HG02981 (cell line): ENCODE measurements around the gene MIEN1.
"Not testable (repeated sequence)": the region's sequence is repeated elsewhere in the genome, so short reads cannot be mapped to it uniquely, and the experiment has no call there.

Experiments used
- ATAC-seq: cut with Tn5 transposase; IDR thresholded peaks from one replicate; pipeline ENCODE4 v1.9.1; 2021; ENCODE audit warnings: mild to moderate bottlenecking, moderate library complexity; ENCODE audit not compliant: unreplicated experiment

The MIEN1 gene

GRCh38 chr17:39756380-39757079 is 26.2 kb upstream of the MIEN1 start:
- no peak for ATAC-seq

GRCh38 chr17:39755554-39756379 is 25.4 kb upstream of the MIEN1 start:
- no peak for ATAC-seq

GRCh38 chr17:39754958-39755553 is 24.7 kb upstream of the MIEN1 start:
- no peak for ATAC-seq

- ATAC-seq: peak; percentile 55
Measured at GRCh38 chr17:39754161-39754957, 24.0 kb upstream of the MIEN1 start.

- peak; percentile 14 for ATAC-seq
Measured at GRCh38 chr17:39753514-39754160, 23.3 kb upstream of the MIEN1 start.

- no peak for ATAC-seq
Measured at GRCh38 chr17:39752241-39752881, 22.0 kb upstream of the MIEN1 start.

- ATAC-seq: no peak
Measured at GRCh38 chr17:39751637-39752036, 21.3 kb upstream of the MIEN1 start.

GRCh38 chr17:39751016-39751543 is 20.7 kb upstream of the MIEN1 start:
- ATAC-seq: no peak

- ATAC-seq: no peak
Measured at GRCh38 chr17:39750131-39751015, 20.0 kb upstream of the MIEN1 start.

GRCh38 chr17:39748444-39749034 is 18.2 kb upstream of the MIEN1 start:
- ATAC-seq: not testable (repeated sequence)

GRCh38 chr17:39747745-39748144 is 17.4 kb upstream of the MIEN1 start:
- ATAC-seq: no peak

- no peak for ATAC-seq
Measured at GRCh38 chr17:39746145-39746461, 15.8 kb upstream of the MIEN1 start.

GRCh38 chr17:39745335-39746144 is 15.2 kb upstream of the MIEN1 start:
- ATAC-seq: no peak

- no peak for ATAC-seq
Measured at GRCh38 chr17:39744836-39745215, 14.5 kb upstream of the MIEN1 start.

- ATAC-seq: no peak
Measured at GRCh38 chr17:39744075-39744835, 13.9 kb upstream of the MIEN1 start.

GRCh38 chr17:39742856-39743436 is 12.6 kb upstream of the MIEN1 start:
- ATAC-seq: no peak
